Lower leg skin (tissue), 3 donors: ENCODE results near the gene SORCS2.

ENCODE experiments used
- POLR2A ChIP-seq, 2 donors: fragments of 450-650 bp; IDR thresholded peaks; one replicate each; pipeline ENCODE4 v1.6.1; 2016 to 2017; ENCODE audit warnings: antibody characterized with exemption in 2 of 2, mild to moderate bottlenecking in 1 of 2, moderate library complexity in 1 of 2
- TF ChIP-seq, protein P1 (sequence below), 3 donors: fragments of 450-650 bp; IDR thresholded peaks; one replicate each; pipeline ENCODE4 v1.5.1; 2016; ENCODE audit warnings: antibody characterized with exemption in 3 of 3, mild to moderate bottlenecking in 3 of 3, moderate library complexity in 2 of 3

DNA sequence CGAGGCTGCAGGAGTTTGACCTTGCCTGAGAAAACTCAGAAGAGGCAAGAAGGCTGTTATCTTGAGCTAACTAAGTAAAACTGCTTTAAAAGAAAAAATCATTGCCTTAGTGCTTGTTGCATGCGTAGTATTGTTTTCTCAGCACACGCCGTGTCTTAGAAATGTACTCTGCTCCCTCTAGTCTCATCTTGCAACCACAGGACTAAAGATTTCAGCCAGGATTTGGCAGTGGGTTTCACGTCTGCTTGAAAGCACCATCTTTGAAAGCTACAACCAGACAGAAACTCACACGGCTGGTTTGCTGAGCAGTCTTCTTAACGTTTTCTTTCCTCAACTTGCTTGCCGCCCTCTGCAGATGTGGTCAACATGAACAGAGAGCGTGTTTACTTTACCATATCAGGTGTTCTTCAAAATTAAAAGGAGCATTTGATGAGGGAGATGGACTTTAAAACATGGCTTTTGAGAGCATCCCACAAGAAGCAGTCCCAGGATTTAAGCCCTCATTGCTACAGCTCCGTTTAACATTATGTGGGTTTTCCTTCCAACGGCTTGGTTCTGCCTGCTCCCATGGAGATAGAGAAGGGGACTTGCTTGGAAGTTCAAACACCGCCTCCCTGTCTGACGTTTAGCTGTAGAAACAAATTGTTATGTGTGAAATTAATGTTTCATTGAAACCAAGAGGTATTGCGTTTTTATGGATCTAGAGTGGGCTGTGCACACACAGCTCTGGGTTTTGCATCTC lies 3.4 kb downstream of the SORCS2 start:
- TF ChIP-seq, protein P1, sequence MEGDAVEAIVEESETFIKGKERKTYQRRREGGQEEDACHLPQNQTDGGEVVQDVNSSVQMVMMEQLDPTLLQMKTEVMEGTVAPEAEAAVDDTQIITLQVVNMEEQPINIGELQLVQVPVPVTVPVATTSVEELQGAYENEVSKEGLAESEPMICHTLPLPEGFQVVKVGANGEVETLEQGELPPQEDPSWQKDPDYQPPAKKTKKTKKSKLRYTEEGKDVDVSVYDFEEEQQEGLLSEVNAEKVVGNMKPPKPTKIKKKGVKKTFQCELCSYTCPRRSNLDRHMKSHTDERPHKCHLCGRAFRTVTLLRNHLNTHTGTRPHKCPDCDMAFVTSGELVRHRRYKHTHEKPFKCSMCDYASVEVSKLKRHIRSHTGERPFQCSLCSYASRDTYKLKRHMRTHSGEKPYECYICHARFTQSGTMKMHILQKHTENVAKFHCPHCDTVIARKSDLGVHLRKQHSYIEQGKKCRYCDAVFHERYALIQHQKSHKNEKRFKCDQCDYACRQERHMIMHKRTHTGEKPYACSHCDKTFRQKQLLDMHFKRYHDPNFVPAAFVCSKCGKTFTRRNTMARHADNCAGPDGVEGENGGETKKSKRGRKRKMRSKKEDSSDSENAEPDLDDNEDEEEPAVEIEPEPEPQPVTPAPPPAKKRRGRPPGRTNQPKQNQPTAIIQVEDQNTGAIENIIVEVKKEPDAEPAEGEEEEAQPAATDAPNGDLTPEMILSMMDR (IDR thresholded peaks at IDR 0.05) = no peak
- no peak for TF ChIP-seq POLR2A (IDR thresholded peaks at IDR 0.05)
